ENCODE data around the gene AHSA1. TPM values are rescaled to one million over a fixed set of nuclear protein-coding genes. Genes with fewer than 3 reads are reported as not detected.
A peak's percentile ranks its signal among the peaks of the same experiment; 100 is the strongest.

AHSA1 gene
- polyA plus RNA-seq, 2 of the 4 experiments (the other 2 are of a cell fraction), result 299 to 307 TPM

DNA sequence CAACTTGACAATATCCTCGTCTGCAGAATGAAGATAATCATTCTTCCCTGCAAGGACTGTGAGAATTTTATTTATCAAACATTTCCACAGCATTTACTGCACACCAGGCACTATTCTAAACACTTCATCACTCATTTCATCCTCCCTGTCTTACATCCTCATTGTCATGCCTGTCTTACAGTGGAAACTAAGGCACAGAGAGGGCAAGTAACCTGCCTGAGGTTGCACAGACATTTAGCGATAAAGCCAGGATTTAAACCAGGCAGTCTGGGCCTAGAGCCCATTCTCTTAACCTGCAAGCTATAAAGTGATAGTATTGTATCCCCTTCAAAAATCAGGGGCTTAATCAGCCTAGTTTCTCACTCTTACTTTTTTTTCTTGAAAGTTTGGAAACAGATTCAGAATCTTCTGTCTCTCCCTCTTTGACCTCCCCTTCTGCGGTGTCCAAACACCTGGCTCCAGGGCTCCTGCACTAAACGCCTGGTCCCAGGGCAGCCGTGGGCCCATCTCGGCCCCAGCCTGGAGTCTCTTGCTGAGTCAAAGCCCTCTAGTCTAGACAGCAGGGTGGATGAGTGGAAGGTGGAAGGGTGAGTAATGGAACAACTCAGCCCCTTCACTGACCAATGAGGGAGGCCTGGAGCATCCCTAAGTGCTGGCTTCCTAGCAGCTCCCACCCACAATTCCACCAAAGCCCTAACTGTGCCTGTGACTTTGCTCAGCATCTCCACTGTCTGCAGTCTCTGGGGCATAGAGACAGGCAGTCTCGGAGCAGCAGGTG is 28.2 kb downstream of the AHSA1 start:
- 71% methylated on average over 7 of the region's 7 CpGs for WGBS (ENCODE audit: missing lambda C conversion rate)

DNA sequence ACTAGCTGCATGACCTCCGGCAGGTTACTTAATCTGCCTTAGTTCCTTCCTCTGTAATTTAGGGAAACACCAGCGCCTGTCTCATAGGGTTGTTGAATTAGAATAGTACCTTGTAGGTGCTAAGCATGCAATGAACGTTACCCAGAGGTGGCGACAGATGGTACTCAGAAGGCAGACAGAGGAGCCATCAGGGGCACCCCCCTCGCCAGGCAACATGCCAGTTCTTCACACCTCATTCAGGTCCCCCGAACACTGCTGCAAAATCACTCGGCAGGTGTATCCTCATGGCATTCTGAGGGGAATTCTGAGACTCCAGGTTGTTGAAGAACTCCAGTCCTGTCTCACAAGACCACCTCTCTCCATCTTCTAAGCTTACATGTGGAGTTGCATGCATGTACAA is 30.7 kb downstream of the AHSA1 start:
- ChIA-PET CTCF (interaction anchor here (1.0 to 1.6 kb wide), 4 partner anchors 10 to 64 kb away, joined by 3 to 5 read pairs (median 3); partner anchors contain the start of gene ISM2), POLR2A (no interaction called here)
- TF ChIP-seq SREBF2 (IDR thresholded peaks at IDR 0.05), result no peak
- no peak for TF ChIP-seq GATA3 (IDR thresholded peaks at IDR 0.05; ENCODE audit: borderline replicate concordance)
- TF ChIP-seq FOSL2 (IDR thresholded peaks at IDR 0.05), result no peak
- TF ChIP-seq FOSL2 (CRISPR knock-in tag; IDR thresholded peaks at IDR 0.05), result no peak
- TF ChIP-seq, protein P1, sequence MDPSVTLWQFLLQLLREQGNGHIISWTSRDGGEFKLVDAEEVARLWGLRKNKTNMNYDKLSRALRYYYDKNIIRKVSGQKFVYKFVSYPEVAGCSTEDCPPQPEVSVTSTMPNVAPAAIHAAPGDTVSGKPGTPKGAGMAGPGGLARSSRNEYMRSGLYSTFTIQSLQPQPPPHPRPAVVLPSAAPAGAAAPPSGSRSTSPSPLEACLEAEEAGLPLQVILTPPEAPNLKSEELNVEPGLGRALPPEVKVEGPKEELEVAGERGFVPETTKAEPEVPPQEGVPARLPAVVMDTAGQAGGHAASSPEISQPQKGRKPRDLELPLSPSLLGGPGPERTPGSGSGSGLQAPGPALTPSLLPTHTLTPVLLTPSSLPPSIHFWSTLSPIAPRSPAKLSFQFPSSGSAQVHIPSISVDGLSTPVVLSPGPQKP (IDR thresholded peaks at IDR 0.05; ENCODE audit: low read depth, low read length), result no peak
- no peak for TF ChIP-seq RFX5 (IDR thresholded peaks at IDR 0.05)
- TF ChIP-seq, protein P2, sequence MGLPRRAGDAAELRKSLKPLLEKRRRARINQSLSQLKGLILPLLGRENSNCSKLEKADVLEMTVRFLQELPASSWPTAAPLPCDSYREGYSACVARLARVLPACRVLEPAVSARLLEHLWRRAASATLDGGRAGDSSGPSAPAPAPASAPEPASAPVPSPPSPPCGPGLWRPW (IDR thresholded peaks at IDR 0.05), result no peak
- no peak for TF ChIP-seq FOXS1 (CRISPR knock-in tag; IDR thresholded peaks at IDR 0.05)
- TF ChIP-seq SMC3 (IDR thresholded peaks at IDR 0.05), result no peak
- TF ChIP-seq CEBPB (IDR thresholded peaks at IDR 0.05), result no peak
- no peak for TF ChIP-seq KDM5A (IDR thresholded peaks at IDR 0.05)
- TF ChIP-seq ZSCAN20 (CRISPR knock-in tag; IDR thresholded peaks at IDR 0.05), result no peak
- TF ChIP-seq EP300 (IDR thresholded peaks at IDR 0.05), result no peak
- TF ChIP-seq MAFK (IDR thresholded peaks at IDR 0.05; ENCODE audit: partially characterized antibody), result no peak
- TF ChIP-seq, protein P3, sequence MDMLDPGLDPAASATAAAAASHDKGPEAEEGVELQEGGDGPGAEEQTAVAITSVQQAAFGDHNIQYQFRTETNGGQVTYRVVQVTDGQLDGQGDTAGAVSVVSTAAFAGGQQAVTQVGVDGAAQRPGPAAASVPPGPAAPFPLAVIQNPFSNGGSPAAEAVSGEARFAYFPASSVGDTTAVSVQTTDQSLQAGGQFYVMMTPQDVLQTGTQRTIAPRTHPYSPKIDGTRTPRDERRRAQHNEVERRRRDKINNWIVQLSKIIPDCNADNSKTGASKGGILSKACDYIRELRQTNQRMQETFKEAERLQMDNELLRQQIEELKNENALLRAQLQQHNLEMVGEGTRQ (IDR thresholded peaks at IDR 0.05), result no peak
- peaks cover 4% of the 10 kb centered on the region; the same call in 1 of the 3 replicates for H3K4me1 ChIP-seq
- no peaks in the 10 kb centered on the region for H3K9me3 ChIP-seq
- no peak for ATAC-seq
- 57% methylated on average over 7 of the region's 7 CpGs for WGBS (ENCODE audit: missing lambda C conversion rate)
- no peak for DNase-seq (ENCODE audit: low read depth in 1 of 2, low spot score in 1 of 2)
- FAIRE-seq, result no peak
- no peak overlapping the region for H3K4me2 ChIP-seq
- H3K27ac ChIP-seq, result no peak overlapping the region
- no peak overlapping the region for H3K4me3 ChIP-seq

More for the DNA sequence above, 28.2 kb downstream of the AHSA1 start:
- peaks cover 4% of the 10 kb centered on the region; the same call in 1 of the 3 replicates for H3K4me1 ChIP-seq
- FAIRE-seq (no peak), ATAC-seq (peak; percentile 80 to 85), DNase-seq (ENCODE audit: low read depth in 1 of 2, low spot score in 1 of 2) (peak; percentile 39 to 43)
- no peak overlapping the region for H3K4me2 ChIP-seq
- no peak overlapping the region for H3K4me3 ChIP-seq
- POLR2A ChIA-PET, result no interaction called here
- H3K9me3 ChIP-seq, result no peaks in the 10 kb centered on the region
- no peak overlapping the region for H3K27ac ChIP-seq
- CTCF ChIA-PET, result interaction anchor here (0.9 to 1.4 kb wide), 3 partner anchors 26 to 79 kb away, joined by 3 to 5 read pairs (median 3); no protein-coding TSS in a partner anchor
- TF ChIP-seq, protein P4, sequence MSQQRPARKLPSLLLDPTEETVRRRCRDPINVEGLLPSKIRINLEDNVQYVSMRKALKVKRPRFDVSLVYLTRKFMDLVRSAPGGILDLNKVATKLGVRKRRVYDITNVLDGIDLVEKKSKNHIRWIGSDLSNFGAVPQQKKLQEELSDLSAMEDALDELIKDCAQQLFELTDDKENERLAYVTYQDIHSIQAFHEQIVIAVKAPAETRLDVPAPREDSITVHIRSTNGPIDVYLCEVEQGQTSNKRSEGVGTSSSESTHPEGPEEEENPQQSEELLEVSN (IDR thresholded peaks at IDR 0.05; ENCODE audit: borderline replicate concordance, low read depth), result no peak
- TF ChIP-seq ZFP36 (IDR thresholded peaks at IDR 0.05; ENCODE audit: borderline replicate concordance, partially characterized antibody), result peak; percentile 27

DNA sequence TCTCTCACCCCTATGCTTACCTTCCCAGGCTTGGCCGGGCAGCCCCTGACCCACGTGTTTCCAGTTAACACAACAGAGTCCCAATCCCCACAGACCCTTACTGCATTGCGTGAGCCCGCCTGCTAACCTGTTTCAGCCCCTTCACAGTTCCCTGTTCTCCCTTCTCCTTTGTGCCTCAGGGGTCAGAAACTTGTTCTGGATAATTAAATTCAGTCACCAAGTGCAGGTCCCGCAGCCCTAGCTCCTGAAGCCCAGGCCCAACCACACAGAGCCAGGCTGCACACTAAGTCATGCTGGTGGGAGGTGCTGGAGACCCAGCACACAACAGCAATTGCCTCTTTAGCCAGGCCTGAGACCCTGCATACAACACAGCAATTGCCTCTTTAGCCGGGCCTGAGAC is 31.1 kb downstream of the AHSA1 start:
- Histone ChIP-seq H3K4me3 (no peak overlapping the region), H3K27ac (no peak overlapping the region), H3K4me2 (no peak overlapping the region), H3K4me1 (peaks cover 4% of the 10 kb centered on the region; the same call in 1 of the 3 replicates), H3K9me3 (no peaks in the 10 kb centered on the region)
- TF ChIP-seq ESRRA (IDR thresholded peaks at IDR 0.05; ENCODE audit: borderline replicate concordance, low read length) (no peak), SREBF2 (IDR thresholded peaks at IDR 0.05) (no peak)
- DNase-seq (ENCODE audit: low read depth in 1 of 2, low spot score in 1 of 2) (no peak), ATAC-seq (no peak), FAIRE-seq (no peak)
- CTCF ChIA-PET, result interaction anchor here (0.7 to 1.6 kb wide), 5 partner anchors 9 to 64 kb away, joined by 3 to 5 read pairs (median 3); partner anchors contain the start of gene ISM2
- 68% methylated on average over 6 of the region's 6 CpGs for WGBS (ENCODE audit: missing lambda C conversion rate)
- POLR2A ChIA-PET, result no interaction called here
